GM19467 (cell line): ENCODE results near the gene NAT8L.

Source experiments
- ATAC-seq: cut with Tn5 transposase; IDR thresholded peaks from one replicate; pipeline ENCODE4 v1.9.1; 2021; ENCODE audit warnings: mild to moderate bottlenecking, moderate library complexity; ENCODE audit not compliant: unreplicated experiment

Gene NAT8L

GRCh38 chr4:2073808-2074481 is 14.8 kb downstream of the NAT8L start:
- ATAC-seq, result no peak

DNA sequence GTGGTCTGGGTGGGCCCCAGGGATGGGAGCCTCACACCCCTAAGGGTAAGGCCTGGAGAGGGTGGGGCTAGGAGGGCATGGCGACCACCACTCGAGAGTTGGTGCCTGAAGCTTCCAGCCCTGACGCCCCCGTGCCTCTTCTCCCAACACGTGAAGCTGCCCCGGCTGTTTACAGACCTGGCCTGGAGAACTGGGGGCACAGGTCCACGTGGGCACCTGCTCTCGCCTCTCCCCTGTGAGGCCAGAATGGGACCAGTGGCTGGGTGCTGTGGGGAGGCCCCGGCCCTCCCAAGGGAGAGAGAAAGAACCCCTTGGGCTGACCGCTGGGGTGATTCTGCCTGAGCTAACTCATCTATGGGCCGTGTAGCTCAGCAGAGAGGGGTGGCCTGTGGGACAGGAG is 15.5 kb downstream of the NAT8L start:
- no peak for ATAC-seq

- no peak for ATAC-seq
Observed at GRCh38 chr4:2075171-2075986, 16.3 kb downstream of the NAT8L start.

DNA sequence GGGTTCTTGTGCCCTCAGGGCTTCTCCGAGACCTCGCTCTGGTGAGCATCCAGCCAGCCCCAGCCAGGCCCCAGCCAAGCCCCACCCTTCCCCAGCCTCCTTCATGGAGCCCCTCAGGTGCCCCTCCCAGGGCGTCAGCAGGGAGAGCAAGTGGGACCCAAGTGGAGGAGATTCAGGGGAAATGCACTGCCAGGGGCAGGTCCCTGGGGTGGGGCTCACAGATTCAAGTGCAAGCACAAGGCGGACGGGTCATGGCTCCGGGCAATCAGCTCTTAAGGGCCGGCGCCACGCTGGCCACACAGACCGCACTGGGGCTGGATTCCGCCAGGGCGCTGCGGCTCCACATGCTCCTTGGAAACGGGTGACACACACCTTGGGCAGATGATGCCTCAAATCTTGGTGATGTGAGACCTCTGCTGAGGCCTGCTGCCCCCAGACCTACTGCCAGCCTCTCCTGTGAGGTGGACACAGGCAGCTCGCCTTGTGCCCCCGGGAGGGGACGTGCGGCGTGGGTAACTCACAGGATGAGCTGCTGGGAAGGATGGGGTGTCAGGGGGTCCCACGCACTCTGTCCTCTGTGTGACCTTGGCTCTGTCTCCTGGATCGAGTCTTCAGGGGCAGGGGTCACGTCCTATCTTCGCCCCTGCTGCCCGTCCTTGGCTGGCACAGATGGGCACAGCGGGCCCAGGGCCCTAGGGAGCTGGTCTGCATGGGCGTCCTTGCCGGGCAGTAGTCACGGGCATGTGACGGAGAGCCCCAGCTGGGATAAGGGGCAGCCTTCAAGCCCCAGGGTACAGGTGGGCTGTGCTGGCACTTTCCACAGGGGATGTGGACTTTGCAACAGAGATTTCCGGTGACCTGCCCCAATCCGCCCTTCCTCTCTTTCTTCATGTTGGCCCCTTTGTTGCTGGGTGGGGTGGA is 17.1 kb downstream of the NAT8L start:
- ATAC-seq, result no peak

- ATAC-seq, result no peak
Observed at GRCh38 chr4:2076908-2077536, 17.9 kb downstream of the NAT8L start.

- no peak for ATAC-seq
Observed at GRCh38 chr4:2077537-2078460, 18.7 kb downstream of the NAT8L start.

DNA sequence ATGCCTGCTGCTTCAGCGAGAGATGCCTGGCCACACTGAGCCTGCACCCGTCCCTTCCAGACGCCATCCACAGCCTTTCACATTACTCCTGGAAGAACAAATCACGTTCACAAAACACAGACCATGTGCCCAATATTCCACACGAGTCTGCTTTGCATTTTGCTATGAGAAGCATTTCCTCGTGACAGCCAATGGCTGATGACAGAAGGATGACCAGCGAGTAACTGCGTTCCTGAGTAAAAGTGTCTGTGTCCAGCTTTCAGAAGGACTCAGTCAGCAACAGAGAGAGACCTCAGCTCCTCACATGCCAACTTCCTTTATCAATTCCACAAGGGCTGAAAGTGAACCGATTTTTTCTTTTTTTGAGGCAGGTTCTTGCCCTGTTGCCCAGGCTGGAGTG is 19.5 kb downstream of the NAT8L start:
- ATAC-seq, result no peak

GRCh38 chr4:2079006-2079405 is 19.9 kb downstream of the NAT8L start:
- no peak for ATAC-seq

GRCh38 chr4:2079926-2080325 is 20.8 kb downstream of the NAT8L start:
- no peak for ATAC-seq

DNA sequence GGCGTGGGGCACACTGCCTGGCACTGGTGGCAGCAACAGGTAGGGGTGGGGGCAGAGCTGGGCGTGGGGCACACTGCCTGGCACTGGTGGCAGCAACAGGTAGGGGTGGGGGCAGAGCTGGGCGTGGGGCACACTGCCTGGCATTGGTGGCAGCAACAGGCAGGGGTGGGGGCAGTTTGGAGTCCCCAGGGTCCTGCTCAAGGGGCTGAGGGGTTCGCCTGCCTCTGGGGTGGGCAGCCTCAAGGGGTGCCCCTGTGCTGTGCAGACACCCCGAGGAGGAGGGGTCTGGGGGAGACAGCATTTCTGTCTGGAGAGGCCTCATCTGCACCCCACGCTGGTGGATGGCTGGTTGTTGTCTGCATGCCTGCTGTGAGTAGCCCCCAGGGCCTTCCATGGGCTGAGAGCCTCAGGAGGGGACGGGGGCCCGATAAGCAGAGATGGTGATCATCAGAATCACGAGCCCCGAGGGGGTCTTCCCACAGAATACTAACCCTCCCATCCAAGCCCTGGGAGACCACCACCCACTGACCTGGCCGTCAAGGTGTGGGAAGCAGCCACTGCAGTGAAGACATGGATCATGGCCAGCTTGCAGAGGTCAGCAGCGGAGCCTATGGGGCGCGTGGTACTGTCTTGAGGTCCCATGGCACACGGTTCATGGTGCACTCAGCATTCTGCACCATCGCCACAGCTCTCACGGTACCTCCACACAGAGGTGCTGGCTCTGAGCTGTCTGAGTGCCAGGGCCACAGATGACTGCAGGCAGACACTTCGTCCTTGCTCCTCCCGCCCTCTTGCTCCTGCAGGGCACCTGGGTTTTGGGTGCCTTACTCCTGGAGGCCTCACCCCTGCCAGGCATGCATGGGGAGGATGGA is 21.5 kb downstream of the NAT8L start:
- no peak for ATAC-seq

DNA sequence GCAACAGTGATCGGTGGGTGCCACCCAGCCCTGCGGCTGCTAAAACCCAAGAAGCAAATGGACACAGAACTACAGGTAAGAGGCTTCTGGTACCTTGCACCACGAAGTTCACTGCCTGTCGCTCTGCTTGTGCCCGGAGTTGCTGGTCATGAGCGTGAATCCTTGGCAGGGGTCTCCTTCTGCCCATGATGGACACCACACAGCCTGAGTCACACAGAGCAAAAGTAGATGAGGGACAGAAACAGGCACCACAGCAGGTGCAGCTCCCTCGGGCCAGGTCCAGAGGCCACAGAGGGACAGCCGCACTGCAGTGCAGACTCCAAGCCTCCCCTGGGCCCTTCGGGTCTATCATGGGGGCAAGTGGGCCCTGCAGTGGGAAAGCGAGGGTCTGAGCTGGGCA is 22.4 kb downstream of the NAT8L start:
- ATAC-seq, result no peak

GRCh38 chr4:2082118-2082517 is 23.0 kb downstream of the NAT8L start:
- ATAC-seq, result no peak

DNA sequence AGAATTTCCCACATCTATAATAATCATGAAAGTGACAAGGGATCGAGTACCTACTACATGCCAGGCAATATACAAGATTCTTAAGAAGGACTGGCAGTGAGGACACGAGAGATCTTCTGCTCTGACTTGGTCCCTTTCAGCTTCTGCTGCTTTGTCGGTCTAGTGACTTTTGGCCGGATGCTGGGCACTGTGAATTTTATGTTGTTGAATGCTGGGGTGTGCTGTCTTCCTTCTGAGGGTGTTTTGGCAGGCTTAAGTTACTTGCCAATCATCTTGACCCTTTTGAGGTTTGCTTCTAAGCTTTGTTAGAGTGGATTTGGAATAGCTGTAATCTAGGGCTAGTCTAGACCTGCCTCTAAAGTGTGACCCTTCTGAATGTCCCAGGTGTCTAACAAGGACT is 23.5 kb downstream of the NAT8L start:
- ATAC-seq, result no peak

- no peak for ATAC-seq
Observed at GRCh38 chr4:2083116-2083825, 24.1 kb downstream of the NAT8L start.

DNA sequence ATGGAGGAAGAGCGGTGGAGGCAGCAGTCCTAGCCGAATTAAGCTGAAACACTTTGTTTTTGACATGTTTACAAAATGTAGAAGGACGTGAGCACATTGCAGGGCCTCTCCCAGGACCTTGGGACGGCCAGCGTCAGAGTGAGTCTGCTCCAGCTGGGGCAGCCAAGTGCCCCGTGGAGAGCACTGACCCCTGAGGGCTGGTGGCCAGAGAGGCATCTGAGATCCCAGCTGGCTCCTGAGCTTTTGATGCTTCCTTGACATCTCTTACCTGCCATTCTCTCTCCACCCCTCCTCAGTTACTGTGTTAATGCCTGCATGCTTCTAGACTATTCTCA is 24.7 kb downstream of the NAT8L start:
- ATAC-seq, result no peak

- no peak for ATAC-seq
Observed at GRCh38 chr4:2084316-2084715, 25.2 kb downstream of the NAT8L start.

DNA sequence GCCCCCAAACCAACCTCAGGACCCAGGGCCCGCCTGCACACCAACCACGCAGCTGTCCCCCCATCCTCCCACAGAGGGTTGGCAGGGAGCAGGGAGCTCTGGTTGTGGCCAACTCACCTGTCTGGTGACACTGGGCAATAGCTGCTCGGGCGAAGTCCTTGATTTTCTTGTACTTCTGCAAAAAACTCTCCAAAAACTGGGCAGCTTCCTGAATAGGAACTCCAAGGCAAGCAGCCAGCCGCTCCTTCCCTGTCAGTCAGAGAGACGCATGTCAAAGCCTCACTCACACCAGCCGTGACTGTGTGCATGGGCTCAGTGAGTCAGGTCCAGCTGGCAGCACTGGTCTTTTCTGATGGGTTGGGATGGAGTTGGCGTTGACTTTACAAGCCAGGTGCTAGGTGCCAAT is 26.4 kb downstream of the NAT8L start:
- no peak for ATAC-seq

DNA sequence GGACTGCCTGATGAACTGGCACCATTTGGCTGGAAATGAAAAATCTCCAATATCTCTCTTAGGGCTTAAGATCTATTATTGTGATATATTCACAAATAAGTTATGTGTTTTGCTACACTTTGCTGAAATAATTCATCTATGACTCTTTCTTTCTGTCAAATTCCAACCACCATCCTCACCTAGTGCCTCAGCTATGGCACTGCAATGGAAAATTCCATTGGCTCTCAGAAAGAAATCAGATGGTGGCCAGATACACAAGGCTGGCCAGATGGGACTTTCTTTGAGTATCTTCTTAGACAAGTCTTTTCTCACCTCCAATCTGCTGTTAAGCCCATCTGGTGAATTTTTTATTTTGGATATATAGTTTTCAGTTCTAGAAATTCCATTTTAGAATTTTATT is 28.0 kb downstream of the NAT8L start:
- no peak for ATAC-seq
